Gastrocnemius medialis (tissue), 4 donors: ENCODE measurements around the gene MGMT.

Experiments used
- CTCF ChIP-seq, 5 experiments: fragments of 450-650 bp in 3 of 5; fragments of 200-600 bp in 2 of 5; sonication (generic) in 2 of 5; IDR thresholded peaks in 4 of 5; conservative IDR thresholded peaks in 1 of 5; 1 replicate in 4 of 5; 2 replicates in 1 of 5; pipeline ENCODE4 v1.5.1; 2016 to 2019; ENCODE audit warnings: antibody characterized with exemption in 5 of 5, mild to moderate bottlenecking in 3 of 5, moderate library complexity in 3 of 5
- POLR2A ChIP-seq, 2 donors: fragments of 450-650 bp; IDR thresholded peaks; one replicate each; pipeline ENCODE4 v1.6.1; 2017; ENCODE audit warnings: antibody characterized with exemption in 2 of 2, mild to moderate bottlenecking in 2 of 2, moderate library complexity in 2 of 2

GRCh38 chr10:129780901-129781795 lies 314.1 kb downstream of the MGMT start:
- TF ChIP-seq CTCF (IDR thresholded peaks at IDR 0.05 in 4 of 5, conservative IDR thresholded peaks at IDR 0.05 in 1 of 5) (no peak), POLR2A (IDR thresholded peaks at IDR 0.05) (no peak)
